ENCODE measurements around the gene CACNB4.
A peak's percentile ranks its signal among the peaks of the same experiment; 100 is the strongest.
"Not testable (repeated sequence)": the region's sequence is repeated elsewhere in the genome, so short reads cannot be mapped to it uniquely, and the experiment has no call there.

Gene CACNB4

GRCh38 chr2:151904807-151905206 lies 194.0 kb downstream of the CACNB4 start:
- no peak for DNase-seq (ENCODE audit: low spot score)

DNA sequence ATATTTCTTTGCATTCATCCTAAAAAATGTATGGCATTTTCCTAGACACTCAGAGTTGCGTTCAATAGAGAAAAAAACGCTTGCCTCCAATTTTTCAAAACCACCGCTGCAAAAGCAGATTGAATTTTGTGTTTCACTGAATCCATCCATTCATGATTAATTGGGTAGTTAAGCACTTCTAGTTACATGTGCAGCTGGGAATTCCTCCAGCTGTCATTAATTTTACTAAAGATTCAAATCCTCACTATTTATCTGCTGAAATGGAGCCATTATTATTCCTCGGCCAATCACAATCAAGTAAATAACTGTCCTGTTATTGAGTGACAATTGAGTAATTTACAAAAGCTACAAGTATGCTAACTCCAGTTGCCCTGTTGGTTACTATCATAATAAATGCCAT lies 194.8 kb downstream of the CACNB4 start:
- no peak for DNase-seq (ENCODE audit: low spot score)

DNA sequence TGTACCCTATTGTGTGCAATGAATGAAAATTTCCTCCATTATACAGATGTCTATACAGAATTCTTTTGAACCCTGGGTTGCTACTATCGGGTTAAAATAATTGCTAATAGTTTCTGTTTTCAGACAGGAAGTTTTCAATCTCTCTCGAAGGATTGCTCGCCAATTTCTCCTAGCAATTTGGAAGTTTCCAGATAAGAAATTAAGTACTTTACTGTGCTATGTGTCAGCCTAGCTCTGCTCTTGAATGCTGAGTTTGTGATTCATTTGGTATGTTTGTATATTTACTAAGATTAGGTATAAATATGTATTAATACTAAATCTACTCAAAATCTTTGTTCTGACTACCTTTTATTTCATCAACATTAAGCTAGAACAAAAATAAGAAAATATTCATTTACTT lies 196.0 kb downstream of the CACNB4 start:
- DNase-seq (ENCODE audit: low spot score) = no peak

DNA sequence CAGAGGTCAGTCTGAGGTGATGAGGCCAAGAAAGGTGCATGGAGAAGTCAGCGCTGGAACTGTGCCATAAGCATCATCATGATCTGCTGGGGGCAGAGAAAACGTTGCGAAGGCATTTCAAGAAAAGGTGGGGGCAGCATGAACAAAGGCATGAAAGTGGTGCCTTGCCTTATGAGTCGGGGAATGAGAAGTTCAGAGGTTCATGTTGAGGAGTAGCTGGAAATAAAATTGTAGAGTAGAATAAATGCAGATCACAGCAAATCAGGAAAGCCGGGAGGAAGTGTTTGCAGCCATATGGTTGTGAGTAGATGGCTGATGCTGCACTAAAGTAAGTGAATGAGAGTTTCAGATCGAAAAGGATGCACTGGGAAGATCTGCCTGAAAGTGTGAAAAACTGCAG lies 198.5 kb downstream of the CACNB4 start:
- no peak for DNase-seq (ENCODE audit: low spot score)

DNA sequence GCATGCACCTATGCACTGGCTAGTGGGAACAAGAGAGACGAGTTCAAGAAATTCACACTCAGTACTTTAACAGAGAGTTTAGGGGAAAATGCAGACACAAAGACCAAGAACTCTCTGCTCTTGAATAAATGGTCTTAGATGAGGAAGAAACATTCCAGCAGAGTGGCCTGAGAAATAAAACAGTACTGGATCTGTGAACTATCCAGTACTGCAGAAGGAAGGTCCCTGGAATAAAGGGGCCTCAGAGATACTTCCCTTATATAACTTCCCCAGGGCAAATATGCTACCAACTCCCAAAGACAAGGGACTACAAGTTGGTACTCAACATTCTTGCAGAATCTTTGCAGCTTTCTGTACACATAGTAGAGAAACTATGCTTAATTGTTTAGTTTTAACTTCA lies 199.7 kb downstream of the CACNB4 start:
- no peak for DNase-seq (ENCODE audit: low spot score)

DNA sequence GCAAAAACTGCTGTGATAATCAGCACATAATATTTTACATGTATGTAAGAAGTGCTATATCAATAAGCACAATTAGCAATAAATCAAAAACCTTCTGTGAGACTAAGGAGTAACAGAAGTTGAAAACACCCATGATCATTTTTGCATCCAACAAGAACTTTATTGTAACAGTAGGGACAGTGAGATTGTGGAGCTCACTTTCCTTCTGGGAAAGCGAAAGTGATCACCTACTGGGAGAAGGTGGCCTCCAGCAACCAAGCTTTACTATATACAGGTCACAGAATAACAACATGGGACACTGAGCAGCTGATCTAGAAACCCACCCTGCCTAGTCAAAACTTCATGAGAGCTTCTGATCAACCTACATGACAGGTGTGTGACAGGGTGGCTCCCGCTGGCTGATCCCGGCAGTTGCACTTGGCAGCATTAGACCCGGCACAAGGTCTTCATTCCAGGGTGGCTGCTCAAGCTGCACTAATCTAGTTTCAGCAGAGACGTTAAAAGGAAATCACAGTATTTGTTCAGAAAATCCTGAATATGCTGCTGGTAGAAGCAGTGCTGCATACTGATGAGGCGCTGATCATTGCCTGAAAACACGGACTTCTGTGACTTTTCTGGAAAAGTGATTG lies 207.2 kb downstream of the CACNB4 start:
- no peak for DNase-seq (ENCODE audit: low spot score)

GRCh38 chr2:151887164-151887563 lies 211.7 kb downstream of the CACNB4 start:
- DNase-seq (ENCODE audit: low spot score) = no peak

DNA sequence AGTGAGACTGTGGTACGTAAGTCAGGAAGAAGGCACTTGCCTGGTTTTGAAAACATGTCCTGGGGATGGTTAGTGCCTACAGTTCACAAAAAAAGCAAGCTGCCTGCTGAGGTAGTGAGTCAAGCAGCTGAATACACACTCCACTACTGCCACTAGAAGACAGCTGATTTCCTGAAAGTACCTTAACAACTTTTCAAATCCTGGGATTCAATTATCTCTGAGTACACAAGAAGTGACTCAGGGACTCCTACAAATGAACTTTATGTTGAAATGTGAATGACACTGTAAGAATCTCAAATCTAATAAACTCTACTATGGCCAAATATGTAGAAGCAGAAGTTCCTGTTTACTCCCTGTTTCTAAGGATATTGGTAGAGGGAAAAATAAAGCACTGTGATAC lies 212.6 kb downstream of the CACNB4 start:
- DNase-seq (ENCODE audit: low spot score) = no peak

DNA sequence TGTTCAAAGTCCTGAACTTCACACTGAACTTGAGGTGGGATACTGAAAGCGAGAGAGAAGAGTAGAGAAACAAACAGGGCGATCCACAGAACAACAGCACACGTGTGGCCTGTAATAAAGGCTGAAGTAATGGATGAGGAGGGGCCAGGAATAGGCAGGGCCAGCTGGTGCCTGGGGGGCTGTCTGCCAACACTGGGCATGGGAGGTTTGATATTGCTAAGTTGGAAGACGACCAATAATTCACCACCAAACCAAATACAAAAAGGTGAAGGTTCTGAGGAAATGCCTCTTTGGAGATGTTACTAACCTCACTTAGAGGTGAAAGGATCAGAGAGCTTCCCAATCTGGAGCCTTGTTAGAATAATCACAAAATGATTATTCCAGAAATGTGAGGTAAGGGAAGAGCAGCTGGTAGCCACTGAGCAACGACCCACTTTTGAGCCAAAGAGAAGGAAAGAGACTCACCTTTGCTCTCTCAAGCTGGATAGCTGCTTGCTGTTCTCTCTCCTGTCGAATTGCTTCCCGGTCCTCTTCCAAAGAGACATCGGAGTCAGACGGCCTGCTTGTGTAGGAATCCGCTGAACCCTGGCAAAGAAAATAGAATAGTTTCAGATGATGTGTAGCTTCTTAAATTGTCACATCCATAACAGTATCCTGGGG lies 215.9 kb downstream of the CACNB4 start:
- DNase-seq (ENCODE audit: low spot score) = no peak

- no peak for DNase-seq (ENCODE audit: low spot score)
These were observed 217.5 kb downstream of the CACNB4 start for GRCh38 chr2:151881342-151881741.

DNA sequence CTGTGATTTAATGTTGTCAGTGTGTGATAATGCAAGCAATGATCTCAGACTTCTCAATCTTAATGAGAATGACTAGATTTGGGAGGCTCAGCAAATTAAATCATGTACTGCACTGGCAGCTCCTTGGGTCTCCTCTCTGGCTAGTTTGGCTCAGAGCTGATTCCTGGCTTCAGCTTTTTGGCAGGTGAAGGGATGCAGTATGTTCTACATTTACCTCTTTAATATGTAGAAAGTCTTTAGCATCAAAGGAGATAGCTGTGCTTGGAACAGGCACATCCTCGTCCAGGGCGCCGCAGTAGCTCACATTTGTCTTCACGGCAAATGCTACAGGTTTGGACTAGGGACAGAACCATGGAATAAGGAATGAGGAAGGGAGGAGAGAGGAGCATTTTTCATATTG lies 218.3 kb downstream of the CACNB4 start:
- no peak for DNase-seq (ENCODE audit: low spot score)

- peak; percentile 55 for DNase-seq (ENCODE audit: low spot score)
These were observed 219.9 kb downstream of the CACNB4 start for GRCh38 chr2:151878655-151879563.

DNA sequence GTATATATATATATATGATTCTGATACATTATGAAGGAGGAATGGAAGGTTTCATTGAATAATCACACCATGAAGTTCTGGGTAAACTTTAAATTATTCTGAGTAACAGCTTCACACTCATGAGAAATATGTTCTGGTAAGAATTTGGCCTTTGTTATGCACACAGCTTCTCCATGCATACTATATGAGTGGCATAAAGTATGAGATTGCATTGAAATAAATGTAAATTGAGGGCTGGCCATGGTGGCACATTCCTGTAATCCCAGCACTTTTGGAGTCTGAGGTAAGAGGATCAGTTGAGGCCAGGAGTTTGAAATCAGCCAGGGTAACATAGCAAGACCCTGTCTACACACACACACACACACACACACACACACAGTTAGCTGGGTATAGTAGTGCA lies 220.6 kb downstream of the CACNB4 start:
- no peak for DNase-seq (ENCODE audit: low spot score)

DNA sequence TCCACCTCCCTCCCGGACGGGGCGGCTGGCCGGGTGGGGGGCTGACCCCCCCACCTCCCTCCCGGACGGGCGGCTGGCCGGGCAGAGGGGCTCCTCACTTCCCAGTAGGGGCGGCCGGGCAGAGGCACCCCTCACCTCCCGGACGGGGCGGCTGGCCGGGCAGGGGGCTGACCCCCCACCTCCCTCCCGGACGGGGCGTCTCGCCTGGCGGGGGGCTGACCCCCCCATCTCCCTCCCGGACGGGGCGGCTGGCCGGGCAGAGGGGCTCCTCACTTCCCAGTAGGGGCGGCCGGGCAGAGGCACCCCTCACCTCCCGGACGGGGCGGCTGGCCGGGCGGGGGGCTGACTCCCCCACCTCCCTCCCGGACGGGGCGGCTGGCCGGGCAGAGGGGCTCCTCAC lies 223.2 kb downstream of the CACNB4 start:
- not testable (repeated sequence) for DNase-seq (ENCODE audit: low spot score)

DNA sequence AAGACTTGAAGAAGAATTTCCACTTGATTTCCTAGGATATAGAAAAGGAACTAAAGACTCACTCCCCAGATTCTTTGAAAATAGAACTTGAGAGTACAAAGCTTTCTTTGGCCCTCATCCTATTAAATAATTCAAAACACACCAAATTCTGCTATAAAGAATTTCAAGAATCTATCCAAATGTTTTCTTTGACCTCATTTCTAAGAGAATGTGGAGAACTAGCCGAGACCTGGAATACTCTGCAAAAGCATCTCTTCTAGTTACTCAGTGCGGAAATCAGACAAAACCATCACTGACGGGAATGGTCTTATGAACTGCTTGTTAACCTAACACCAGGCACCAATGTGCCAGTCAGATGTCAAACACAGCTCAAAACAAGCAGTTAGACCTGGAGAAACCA lies 226.4 kb downstream of the CACNB4 start:
- DNase-seq (ENCODE audit: low spot score) = no peak

DNA sequence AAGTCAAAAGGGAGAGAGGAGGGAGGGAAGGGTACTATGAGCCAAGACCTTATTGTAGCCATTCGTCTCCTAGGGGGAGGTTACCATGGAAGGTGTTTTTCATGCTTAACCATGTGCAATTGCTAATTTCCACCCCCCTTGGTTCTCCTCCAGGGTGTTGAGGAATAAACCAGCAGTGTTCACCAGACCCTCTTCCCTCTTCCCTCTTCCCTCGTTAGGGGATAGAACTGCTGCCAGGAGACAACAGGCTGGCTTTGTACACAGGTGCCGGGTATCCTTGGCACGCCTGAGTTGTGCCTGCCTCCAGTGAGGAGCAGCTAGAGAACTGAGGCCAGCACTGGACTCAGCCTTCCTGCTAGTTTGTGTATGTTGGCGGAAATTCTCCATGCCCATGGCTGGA lies 229.6 kb downstream of the CACNB4 start:
- no peak for DNase-seq (ENCODE audit: low spot score)

GRCh38 chr2:151862700-151863099 lies 236.1 kb downstream of the CACNB4 start:
- DNase-seq (ENCODE audit: low spot score) = no peak

DNA sequence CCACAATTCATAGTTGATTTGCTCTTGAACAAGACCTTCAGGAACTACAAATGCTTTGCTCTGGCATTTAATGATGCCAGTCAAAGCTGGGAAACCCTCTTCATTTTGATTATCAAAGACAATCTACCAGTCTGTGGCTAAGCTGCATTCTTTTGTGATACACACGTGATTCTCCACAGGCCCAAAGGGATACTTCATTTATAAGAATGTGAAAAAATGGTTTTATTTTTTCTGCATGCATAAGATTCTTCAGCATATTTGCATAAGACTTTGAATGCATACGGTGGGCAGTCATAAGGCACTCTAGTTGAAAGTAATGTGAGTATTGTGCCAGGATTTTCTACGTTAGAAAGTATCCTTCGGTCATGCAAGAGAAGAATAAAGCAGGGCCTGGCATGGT lies 237.7 kb downstream of the CACNB4 start:
- no peak for DNase-seq (ENCODE audit: low spot score)

DNA sequence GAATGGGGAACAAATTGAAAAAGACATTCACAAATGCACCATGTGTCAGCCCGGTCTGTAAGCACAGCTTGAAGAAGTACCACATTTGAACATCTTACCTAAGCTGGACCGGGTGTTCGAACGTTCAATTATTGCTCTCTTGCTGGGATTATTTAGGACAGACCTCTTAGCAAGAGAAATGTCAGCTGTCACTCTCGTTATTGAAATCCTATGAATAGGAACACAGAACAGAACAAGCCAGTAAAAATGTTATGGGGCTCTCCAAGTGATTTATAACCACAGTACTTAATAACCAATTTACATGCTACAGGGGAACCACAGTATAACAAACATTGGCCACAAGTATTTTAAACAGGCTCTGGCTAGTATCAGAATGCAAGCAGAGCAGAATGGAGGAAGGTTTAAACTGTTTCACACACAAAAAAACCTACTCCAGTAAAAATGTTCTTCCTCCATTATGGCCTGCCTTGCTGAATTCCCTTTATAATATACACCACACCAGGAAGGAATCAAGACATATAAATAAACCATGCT lies 238.2 kb downstream of the CACNB4 start:
- DNase-seq (ENCODE audit: low spot score) = no peak

- no peak for DNase-seq (ENCODE audit: low spot score)
These were observed 238.6 kb downstream of the CACNB4 start for GRCh38 chr2:151860210-151860609.

DNA sequence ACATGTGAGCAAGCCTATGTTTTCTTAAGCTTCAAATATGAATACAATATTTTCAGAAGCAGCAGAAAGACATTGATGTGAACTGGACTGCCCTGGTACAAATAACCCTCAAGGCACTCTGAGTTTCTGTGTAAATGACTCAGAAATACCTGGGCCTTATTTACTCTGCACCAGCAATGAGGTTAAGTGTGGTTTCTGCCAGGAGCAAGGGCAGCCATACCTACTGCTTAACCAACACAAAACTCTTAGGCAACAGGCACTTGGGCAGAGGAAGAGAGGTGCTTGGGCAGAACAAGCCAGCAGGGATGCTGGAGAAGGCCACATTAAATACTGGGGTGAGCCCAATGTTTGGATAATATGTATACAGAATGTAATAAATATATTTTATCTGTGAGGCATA lies 241.2 kb downstream of the CACNB4 start:
- no peak for DNase-seq (ENCODE audit: low spot score)

DNA sequence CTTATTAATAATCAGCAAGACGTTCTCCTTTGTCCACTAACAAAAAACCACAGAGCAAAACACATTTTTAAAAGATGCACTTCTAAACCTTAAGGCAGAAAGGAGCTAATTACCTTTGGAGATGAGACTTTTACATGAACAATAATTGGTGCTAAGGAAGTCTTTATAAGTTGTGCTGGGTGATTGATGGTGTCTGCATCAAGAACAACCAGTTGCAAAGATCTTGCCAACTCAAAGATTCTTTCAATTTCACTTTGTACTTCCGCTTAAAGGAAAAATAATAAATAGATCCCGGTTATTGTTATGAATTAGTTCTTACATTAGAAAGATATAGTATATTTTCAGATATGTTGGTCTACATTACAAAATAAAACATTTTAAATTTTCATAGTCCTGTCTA lies 243.7 kb downstream of the CACNB4 start:
- no peak for DNase-seq (ENCODE audit: low spot score)

Data from activated CD4-positive, alpha-beta T cell treated with anti-CD3 and anti-CD28 coated beads, Interleukin-2, Interleukin-4, amounts not matched to agents 100 ng/mL and 50 ng/mL, durations not matched to agents 16 hours and 8 hours (primary cell).